SK-N-SH (cell line): ENCODE results near the gene STK11IP. TPM values are rescaled to one million over a fixed set of nuclear protein-coding genes. Genes with fewer than 3 reads are reported as not detected.

Experiments used
- CTCF ChIA-PET: fragments of 300-600, 350-600 bp; formaldehyde crosslinking; extraction: SDS; loops from one replicate; lab custom pipeline; 2021; lab: Yijun Ruan, JAX
- POLR2A ChIA-PET: fragments of 350-600 bp; sonication (Branson Sonifier 250); formaldehyde crosslinking; extraction: SDS; loops from one replicate; lab custom pipeline; 2020; ENCODE audit warnings: antibody characterized with exemption, inconsistent platforms; lab: Yijun Ruan, JAX
- DNase-seq: peaks from one replicate; pipeline ENCODE4 v3.0.0; 2012
- H2AFZ ChIP-seq: fragments of 200-600 bp; sonication (generic); 2 replicates; pipeline ENCODE4 v1.8.1; 2016; ENCODE audit warnings: antibody characterized with exemption, mild to moderate bottlenecking, low read depth
- H3F3A ChIP-seq: fragments of 200-600 bp; sonication (generic); replicated peaks from 2 replicates; pipeline ENCODE3; 2016; ENCODE audit warnings: antibody characterized with exemption, mild to moderate bottlenecking; ENCODE audit not compliant: insufficient read depth
- H3K27ac ChIP-seq, 2 experiments: fragments of 200-500 bp in 1 of 2; fragments of 200-600 bp in 1 of 2; sonication (Bioruptor generic) in 1 of 2; sonication (generic), shearing (Covaris generic) in 1 of 2; 2 replicates each; pipeline versions ENCODE4 v1.5.1 to v1.6.1; 2014 to 2016; ENCODE audit warnings: low read depth in 2 of 2, inconsistent platforms in 1 of 2, low read length in 1 of 2, mild to moderate bottlenecking in 1 of 2, mixed read lengths in 1 of 2
- H3K27me3 ChIP-seq: fragments of 200-600 bp; sonication (generic), shearing (Covaris generic); 2 replicates; pipeline ENCODE4 v1.6.1; 2016; ENCODE audit warnings: mixed run types; ENCODE audit not compliant: insufficient read depth
- H3K36me3 ChIP-seq, 2 experiments: fragments of 200-500 bp in 1 of 2; fragments of 200-600 bp in 1 of 2; sonication (Bioruptor generic) in 1 of 2; sonication (generic) in 1 of 2; replicated peaks in 1 of 2; 2 replicates each; pipeline versions ENCODE3 to v1.5.1; 2014 to 2016; ENCODE audit warnings: low read length in 1 of 2, mild to moderate bottlenecking in 1 of 2; ENCODE audit not compliant: insufficient read depth in 2 of 2, control insufficient read depth in 1 of 2
- H3K4me1 ChIP-seq, 2 experiments: fragments of 200-500 bp in 1 of 2; fragments of 200-600 bp in 1 of 2; sonication (Bioruptor generic) in 1 of 2; sonication (generic), shearing (Covaris generic) in 1 of 2; 2 replicates each; pipeline versions ENCODE4 v1.5.1 to v1.6.1; 2014 to 2016; ENCODE audit warnings: low read depth in 1 of 2, low read length in 1 of 2, mixed run types in 1 of 2; ENCODE audit not compliant: insufficient read depth in 2 of 2, control insufficient read depth in 1 of 2
- H3K4me2 ChIP-seq: fragments of 200-600 bp; sonication (generic), shearing (Covaris generic); 2 replicates; pipeline ENCODE4 v1.6.1; 2017; ENCODE audit warnings: mixed run types
- H3K4me3 ChIP-seq, 2 experiments: fragments of 200-500 bp in 1 of 2; fragments of 200-600 bp in 1 of 2; sonication (Bioruptor generic) in 1 of 2; sonication (generic), shearing (Covaris generic) in 1 of 2; 2 replicates each; pipeline versions ENCODE4 v1.5.1 to v1.8.1; 2014 to 2016; ENCODE audit warnings: low read depth in 2 of 2, inconsistent platforms in 1 of 2, low read length in 1 of 2, mild to moderate bottlenecking in 1 of 2, mixed read lengths in 1 of 2, moderate library complexity in 1 of 2
- H3K79me2 ChIP-seq: fragments of 200-600 bp; sonication (generic); 2 replicates; pipeline ENCODE4 v1.8.1; 2017; ENCODE audit warnings: mild to moderate bottlenecking; ENCODE audit not compliant: insufficient read depth
- H3K9ac ChIP-seq: fragments of 200-600 bp; sonication (generic); 2 replicates; pipeline ENCODE4 v1.6.1; 2017; ENCODE audit warnings: mixed run types
- H3K9me2 ChIP-seq: fragments of 200-600 bp; sonication (generic); 2 replicates; pipeline ENCODE4 v1.6.1; 2017; ENCODE audit warnings: mixed run types
- H3K9me3 ChIP-seq: fragments of 200-600 bp; sonication (generic); 2 replicates; pipeline ENCODE4 v1.6.1; 2017; ENCODE audit warnings: mixed run types, mild to moderate bottlenecking, moderate library complexity
- H4K20me1 ChIP-seq: fragments of 200-600 bp; sonication (generic); 2 replicates; pipeline ENCODE4 v1.6.1; 2017; ENCODE audit warnings: mild to moderate bottlenecking, mixed run types; ENCODE audit not compliant: insufficient read depth
- CHD2 ChIP-seq: fragments of 150-350 bp; IDR thresholded peaks from 2 replicates; pipeline ENCODE4 v1.6.1; 2018; ENCODE audit warnings: low read length; ENCODE audit not compliant: partially characterized antibody
- EP300 ChIP-seq, 2 experiments: IDR thresholded peaks; 2 replicates each; pipeline versions ENCODE4 v1.4.0 to v1.6.1; 2012; ENCODE audit warnings: borderline replicate concordance in 1 of 2, low read depth in 1 of 2, low read length in 1 of 2
- FOSL2 ChIP-seq: IDR thresholded peaks from 2 replicates; pipeline ENCODE4 v1.4.0; 2012; ENCODE audit warnings: low read depth, mild to moderate bottlenecking, moderate library complexity, borderline replicate concordance
- FOXJ3 ChIP-seq: sonication (generic); formaldehyde crosslinking; IDR thresholded peaks from 2 replicates; pipeline ENCODE4 v1.5.1; 2020; ENCODE audit warnings: mild to moderate bottlenecking, missing genetic modification reagents
- FOXM1 ChIP-seq: IDR thresholded peaks from 2 replicates; pipeline ENCODE4 v1.4.0; 2012; ENCODE audit warnings: low read depth, mild to moderate bottlenecking
- GABPA ChIP-seq: IDR thresholded peaks from 2 replicates; pipeline ENCODE4 v1.4.0; 2012; ENCODE audit warnings: low read depth, mild to moderate bottlenecking
- MAX ChIP-seq: IDR thresholded peaks from 2 replicates; pipeline ENCODE4 v1.4.0; 2012; ENCODE audit warnings: low read depth
- MEF2A ChIP-seq: IDR thresholded peaks from 2 replicates; pipeline ENCODE4 v1.4.0; 2012; ENCODE audit warnings: low read depth, borderline replicate concordance
- NFIC ChIP-seq: IDR thresholded peaks from 2 replicates; pipeline ENCODE4 v1.4.0; 2012; ENCODE audit warnings: borderline replicate concordance
- RFX5 ChIP-seq: IDR thresholded peaks from 2 replicates; pipeline ENCODE4 v1.6.1; 2012; ENCODE audit warnings: mild to moderate bottlenecking, improper control_type of control experiment, low read length
- TAF1 ChIP-seq: IDR thresholded peaks from 2 replicates; pipeline ENCODE4 v1.6.1; 2012; ENCODE audit warnings: low read depth, mild to moderate bottlenecking, low read length, moderate library complexity, borderline replicate concordance
- TEAD4 ChIP-seq: IDR thresholded peaks from 2 replicates; pipeline ENCODE4 v1.4.0; 2012; ENCODE audit warnings: mild to moderate bottlenecking, borderline replicate concordance; ENCODE audit not compliant: insufficient read depth
- WGBS: methylation state at CpG from one replicate; pipeline ENCODE4 v1.1.6; 2017; ENCODE audit warnings: low lambda C conversion rate; 5-methylcytosine and 5-hydroxymethylcytosine counted together
- polyA plus RNA-seq, 3 experiments: library from polyadenylated mRNA; depleted of rRNA; stranded (reverse); fragments of >200 nt; gene quantifications; 2 replicates each; pipeline ENCODE4 v1.2.3, GENCODE V29; 2012
- TF ChIP-seq, protein P1 (sequence below): IDR thresholded peaks from 2 replicates; pipeline ENCODE4 v1.4.0; 2012; ENCODE audit warnings: low read depth, borderline replicate concordance
- TF ChIP-seq, protein P2 (sequence below): IDR thresholded peaks from 2 replicates; pipeline ENCODE4; 2012
- TF ChIP-seq, protein P3 (sequence below): fragments of 150-350 bp; IDR thresholded peaks from 2 replicates; pipeline ENCODE4 v1.6.1; 2017; ENCODE audit warnings: antibody characterized with exemption, low read length, low read depth, borderline replicate concordance

STK11IP gene
- polyA plus RNA-seq, 1 of the 3 experiments (the other 2 are of a cell fraction), result 22.9 TPM

DNA sequence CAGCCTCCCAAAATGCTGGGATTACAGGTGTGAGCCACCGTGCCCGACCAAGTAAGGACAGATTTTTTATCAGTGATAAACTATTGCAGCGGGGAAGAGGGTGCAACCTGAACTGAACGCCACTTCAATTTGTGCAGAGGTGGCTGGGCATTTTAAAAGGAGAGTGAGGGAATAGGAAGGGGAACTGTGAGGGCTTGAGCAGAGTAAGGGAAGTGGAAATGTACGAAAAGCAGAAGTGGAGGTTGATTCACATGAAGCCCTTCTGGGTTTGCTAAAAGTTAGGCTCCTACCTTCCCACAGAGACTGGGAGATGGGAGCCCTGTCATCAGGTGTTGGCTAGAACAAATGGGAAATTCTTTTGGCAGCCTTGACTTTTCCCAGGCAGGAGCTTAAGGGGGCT lies 6.1 kb downstream of the STK11IP start:
- Histone ChIP-seq H3K79me2 (peaks cover 10% of the 10 kb centered on the region; the same call in 1 of the 2 replicates), H3K36me3 (peaks cover 4 to 41% of the 10 kb centered on the region in 2 experiments), H2AFZ (no peak overlapping the region), H3K4me2 (no peak overlapping the region), H3K9ac (no peak overlapping the region), H3K27me3 (no peaks in the 10 kb centered on the region), H4K20me1 (no peaks in the 10 kb centered on the region), H3F3A (no peaks in the 10 kb centered on the region), H3K9me3 (no peaks in the 10 kb centered on the region), H3K4me1 (no peaks in the 10 kb centered on the region; a peak in 1 of 4 replicates), H3K9me2 (no peaks in the 10 kb centered on the region), H3K4me3 (no peak overlapping the region), H3K27ac (no peak overlapping the region)
- 94% methylated on average over 5 of the region's 5 CpGs for WGBS
- DNase-seq, result no peak
- ChIA-PET CTCF (interaction anchor here (1.0 to 3.2 kb wide), 2 partner anchors 38 to 63 kb away, joined by 3 to 10 read pairs; no protein-coding TSS in a partner anchor), POLR2A (no interaction called here)
- TF ChIP-seq FOSL2, result no peak
- TF ChIP-seq, protein P1, sequence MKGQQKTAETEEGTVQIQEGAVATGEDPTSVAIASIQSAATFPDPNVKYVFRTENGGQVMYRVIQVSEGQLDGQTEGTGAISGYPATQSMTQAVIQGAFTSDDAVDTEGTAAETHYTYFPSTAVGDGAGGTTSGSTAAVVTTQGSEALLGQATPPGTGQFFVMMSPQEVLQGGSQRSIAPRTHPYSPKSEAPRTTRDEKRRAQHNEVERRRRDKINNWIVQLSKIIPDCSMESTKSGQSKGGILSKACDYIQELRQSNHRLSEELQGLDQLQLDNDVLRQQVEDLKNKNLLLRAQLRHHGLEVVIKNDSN, result no peak
- no peak for TF ChIP-seq TAF1
- no peak for TF ChIP-seq FOXJ3 (CRISPR knock-in tag)
- no peak for TF ChIP-seq FOXM1
- TF ChIP-seq MAX, result no peak
- no peak for TF ChIP-seq MEF2A
- TF ChIP-seq, protein P2, sequence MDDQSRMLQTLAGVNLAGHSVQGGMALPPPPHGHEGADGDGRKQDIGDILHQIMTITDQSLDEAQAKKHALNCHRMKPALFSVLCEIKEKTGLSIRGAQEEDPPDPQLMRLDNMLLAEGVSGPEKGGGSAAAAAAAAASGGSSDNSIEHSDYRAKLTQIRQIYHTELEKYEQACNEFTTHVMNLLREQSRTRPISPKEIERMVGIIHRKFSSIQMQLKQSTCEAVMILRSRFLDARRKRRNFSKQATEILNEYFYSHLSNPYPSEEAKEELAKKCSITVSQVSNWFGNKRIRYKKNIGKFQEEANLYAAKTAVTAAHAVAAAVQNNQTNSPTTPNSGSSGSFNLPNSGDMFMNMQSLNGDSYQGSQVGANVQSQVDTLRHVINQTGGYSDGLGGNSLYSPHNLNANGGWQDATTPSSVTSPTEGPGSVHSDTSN, result no peak
- TF ChIP-seq, protein P3, sequence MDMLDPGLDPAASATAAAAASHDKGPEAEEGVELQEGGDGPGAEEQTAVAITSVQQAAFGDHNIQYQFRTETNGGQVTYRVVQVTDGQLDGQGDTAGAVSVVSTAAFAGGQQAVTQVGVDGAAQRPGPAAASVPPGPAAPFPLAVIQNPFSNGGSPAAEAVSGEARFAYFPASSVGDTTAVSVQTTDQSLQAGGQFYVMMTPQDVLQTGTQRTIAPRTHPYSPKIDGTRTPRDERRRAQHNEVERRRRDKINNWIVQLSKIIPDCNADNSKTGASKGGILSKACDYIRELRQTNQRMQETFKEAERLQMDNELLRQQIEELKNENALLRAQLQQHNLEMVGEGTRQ, result no peak
- no peak for TF ChIP-seq EP300 (IDR thresholded peaks at IDR 0.05; ENCODE audit: borderline replicate concordance in 1 of 2, low read depth in 1 of 2, low read length in 1 of 2)

GRCh38 chr2:219605607-219605954 lies 7.9 kb downstream of the STK11IP start:
- Histone ChIP-seq H3K36me3 (peaks cover 4 to 52% of the 10 kb centered on the region in 2 experiments), H3K27ac (no peak overlapping the region), H3K27me3 (no peaks in the 10 kb centered on the region), H3K9me2 (no peaks in the 10 kb centered on the region), H3K9ac (no peak overlapping the region), H3K4me1 (no peaks in the 10 kb centered on the region), H3K79me2 (no peaks in the 10 kb centered on the region), H3F3A (no peaks in the 10 kb centered on the region), H3K9me3 (no peaks in the 10 kb centered on the region), H4K20me1 (no peaks in the 10 kb centered on the region), H2AFZ (no peak overlapping the region), H3K4me2 (no peak overlapping the region), H3K4me3 (no peak overlapping the region)
- 89% methylated on average over 6 of the region's 6 CpGs for WGBS
- POLR2A ChIA-PET, result no interaction called here
- CTCF ChIA-PET, result interaction anchor here (0.8 to 1.6 kb wide), 3 partner anchors 10 to 217 kb away, joined by 3 to 5 read pairs (median 3); no protein-coding TSS in a partner anchor
- no peak for DNase-seq
- no peak for TF ChIP-seq MAX
- TF ChIP-seq CHD2, result no peak
- no peak for TF ChIP-seq NFIC
- TF ChIP-seq GABPA, result no peak
- no peak for TF ChIP-seq TAF1
- TF ChIP-seq TEAD4, result no peak
- no peak for TF ChIP-seq RFX5
